ENCODE data around the gene TBC1D1.

DNA sequence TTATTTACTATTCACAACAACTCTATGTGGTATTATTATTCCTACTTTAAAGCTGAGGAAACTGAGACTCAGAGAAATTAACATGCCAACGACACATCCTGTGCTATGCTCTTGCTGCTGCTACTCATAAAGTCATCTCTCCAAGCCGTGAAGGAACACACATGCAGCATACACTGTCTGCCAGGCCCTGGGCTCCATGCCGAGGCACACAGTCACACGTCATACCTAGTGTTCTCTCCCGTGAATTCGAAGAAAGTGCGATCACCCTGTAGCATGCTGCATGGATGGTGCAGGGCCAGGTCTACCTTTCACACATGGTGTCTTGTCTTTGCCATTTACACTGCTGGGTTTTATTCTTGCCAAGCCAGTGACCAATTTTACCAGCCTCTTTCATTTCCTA lies 34.1 kb downstream of the TBC1D1 start:
- TF ChIP-seq ZNF274 (IDR thresholded peaks at IDR 0.05; ENCODE audit: low read depth, low read length): no peak
- TF ChIP-seq YY1 (IDR thresholded peaks at IDR 0.05; ENCODE audit: insufficient read depth, insufficient read length): no peak
- TF ChIP-seq SUZ12 (IDR thresholded peaks at IDR 0.05; ENCODE audit: extremely low read depth, insufficient read depth, insufficient read length): no peak
